ENCODE results near the gene NXNL1. TPM values are rescaled to one million over a fixed set of nuclear protein-coding genes. Genes with fewer than 3 reads are reported as not detected.
"Not testable (repeated sequence)": the region's sequence is repeated elsewhere in the genome, so short reads cannot be mapped to it uniquely, and the experiment has no call there.

NXNL1 gene
- total RNA-seq, 4 donors from 2014 or later = not detected

DNA sequence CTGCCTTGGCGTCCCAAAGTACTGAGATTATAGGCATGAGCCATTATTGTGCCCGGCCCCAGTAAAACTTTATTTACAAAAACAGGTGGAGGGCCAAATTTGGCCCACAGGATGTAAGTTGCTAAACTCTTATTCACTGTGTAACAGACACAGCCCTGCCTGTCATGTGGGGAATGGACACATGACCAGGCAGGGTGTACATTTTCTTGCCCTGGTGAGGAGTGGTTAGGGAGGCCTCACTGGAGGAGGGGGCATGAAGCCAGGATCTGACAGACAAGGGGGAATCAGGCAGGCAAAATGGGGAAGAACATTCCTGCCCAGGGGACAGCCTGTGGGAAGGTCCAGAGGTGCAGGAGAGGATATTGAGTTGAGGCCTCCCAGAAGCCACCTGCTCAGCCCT is 43.3 kb upstream of the NXNL1 start:
- DNase-seq = no peak
- intact Hi-C loops (cut with DNase I) = no loop called here
- no peak for TF ChIP-seq POLR2A (IDR thresholded peaks at IDR 0.05)
- TF ChIP-seq, protein P1, sequence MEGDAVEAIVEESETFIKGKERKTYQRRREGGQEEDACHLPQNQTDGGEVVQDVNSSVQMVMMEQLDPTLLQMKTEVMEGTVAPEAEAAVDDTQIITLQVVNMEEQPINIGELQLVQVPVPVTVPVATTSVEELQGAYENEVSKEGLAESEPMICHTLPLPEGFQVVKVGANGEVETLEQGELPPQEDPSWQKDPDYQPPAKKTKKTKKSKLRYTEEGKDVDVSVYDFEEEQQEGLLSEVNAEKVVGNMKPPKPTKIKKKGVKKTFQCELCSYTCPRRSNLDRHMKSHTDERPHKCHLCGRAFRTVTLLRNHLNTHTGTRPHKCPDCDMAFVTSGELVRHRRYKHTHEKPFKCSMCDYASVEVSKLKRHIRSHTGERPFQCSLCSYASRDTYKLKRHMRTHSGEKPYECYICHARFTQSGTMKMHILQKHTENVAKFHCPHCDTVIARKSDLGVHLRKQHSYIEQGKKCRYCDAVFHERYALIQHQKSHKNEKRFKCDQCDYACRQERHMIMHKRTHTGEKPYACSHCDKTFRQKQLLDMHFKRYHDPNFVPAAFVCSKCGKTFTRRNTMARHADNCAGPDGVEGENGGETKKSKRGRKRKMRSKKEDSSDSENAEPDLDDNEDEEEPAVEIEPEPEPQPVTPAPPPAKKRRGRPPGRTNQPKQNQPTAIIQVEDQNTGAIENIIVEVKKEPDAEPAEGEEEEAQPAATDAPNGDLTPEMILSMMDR (IDR thresholded peaks at IDR 0.05) = no peak
- Histone ChIP-seq H3K9me3 (no peaks in the 10 kb centered on the region), H3K36me3 (peaks cover 0 to 51% (median 7%) of the 10 kb centered on the region in 3 donors), H3K27me3 (no peaks in the 10 kb centered on the region), H3K4me3 (no peak overlapping the region), H3K4me1 (peaks cover 0 to 36% (median under 1%) of the 10 kb centered on the region in 3 donors), H3K27ac (peak overlapping the region in 1 of 4 donors; percentile 7)
- 75 to 91% methylated on average over 1 to 2 of the region's 2 CpGs for WGBS, 2 donors

- intact Hi-C loops (cut with DNase I) = no loop called here
- no peaks in the 10 kb centered on the region for H3K27me3 ChIP-seq
- no peak overlapping the region for H3K4me3 ChIP-seq
- peaks cover 0 to 29% (median 0%) of the 10 kb centered on the region in 3 donors for H3K4me1 ChIP-seq
- H3K36me3 ChIP-seq = peaks cover 0 to 51% (median 7%) of the 10 kb centered on the region in 3 donors
- no peaks in the 10 kb centered on the region for H3K9me3 ChIP-seq
- TF ChIP-seq, protein P1 (IDR thresholded peaks at IDR 0.05) = no peak
- no peak for TF ChIP-seq POLR2A (IDR thresholded peaks at IDR 0.05)
- DNase-seq = no peak
- WGBS, 2 donors = 85 to 87% methylated on average over 3 to 6 of the region's 6 CpGs
- H3K27ac ChIP-seq = no peak overlapping the region
Observed at GRCh38 chr19:17503240-17503639, 42.5 kb upstream of the NXNL1 start.

DNA sequence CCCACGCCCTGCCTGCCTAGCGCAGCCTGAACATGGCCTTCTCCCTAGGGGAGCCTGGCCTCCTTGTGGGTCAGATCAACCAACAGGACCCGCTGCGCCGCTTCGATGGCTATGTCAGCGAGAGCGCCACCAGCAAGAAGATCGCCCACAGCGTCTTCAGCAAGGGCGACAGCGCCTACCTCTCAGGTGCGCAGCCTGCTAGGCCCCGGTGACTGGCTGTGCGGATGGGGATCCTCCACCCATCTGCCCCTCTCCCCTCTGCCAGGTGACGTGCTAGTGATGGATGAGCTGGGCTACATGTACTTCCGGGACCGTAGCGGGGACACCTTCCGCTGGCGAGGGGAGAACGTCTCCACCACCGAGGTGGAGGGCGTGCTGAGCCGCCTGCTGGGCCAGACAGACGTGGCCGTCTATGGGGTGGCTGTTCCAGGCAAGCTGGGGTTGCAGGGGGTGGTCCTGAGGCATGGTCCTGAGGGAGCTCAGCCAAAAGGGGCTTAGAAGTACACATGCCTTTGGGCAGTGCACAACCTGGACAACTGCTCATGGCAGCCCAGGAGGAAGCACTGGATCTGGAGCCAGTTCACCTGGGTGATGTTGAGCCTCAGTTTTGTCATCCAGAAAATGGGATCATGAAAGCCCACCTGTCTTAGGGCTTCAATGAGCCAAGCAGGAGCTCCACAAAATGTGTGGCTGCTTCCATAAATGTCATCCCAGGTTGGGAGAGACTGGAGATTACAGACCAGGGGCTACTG is 39.9 kb upstream of the NXNL1 start:
- peaks cover 0 to 54% (median 13%) of the 10 kb centered on the region in 3 donors for H3K36me3 ChIP-seq
- no peak overlapping the region for H3K4me3 ChIP-seq
- peak overlapping the region in 2 of 4 donors; percentile 53 to 63 for H3K27ac ChIP-seq
- H3K9me3 ChIP-seq = no peaks in the 10 kb centered on the region
- no peak for TF ChIP-seq POLR2A (IDR thresholded peaks at IDR 0.05)
- TF ChIP-seq, protein P1 (IDR thresholded peaks at IDR 0.05) = no peak
- DNase-seq = no peak
- H3K27me3 ChIP-seq = no peaks in the 10 kb centered on the region
- peaks cover 0 to 27% (median 0%) of the 10 kb centered on the region in 3 donors for H3K4me1 ChIP-seq
- 88 to 93% methylated on average over 8 to 12 of the region's 27 CpGs for WGBS, 2 donors
- intact Hi-C loops (cut with DNase I) = no loop called here

- no peaks in the 10 kb centered on the region for H3K27me3 ChIP-seq
- H3K4me3 ChIP-seq = no peak overlapping the region
- peaks cover 0 to 20% (median 0%) of the 10 kb centered on the region in 3 donors for H3K4me1 ChIP-seq
- intact Hi-C loops (cut with DNase I) = no loop called here
- no peaks in the 10 kb centered on the region for H3K9me3 ChIP-seq
- peak overlapping the region in 2 of 4 donors; percentile 53 to 63 for H3K27ac ChIP-seq
- H3K36me3 ChIP-seq = peaks cover 0 to 47% (median 9%) of the 10 kb centered on the region in 3 donors
- no peak for TF ChIP-seq POLR2A (IDR thresholded peaks at IDR 0.05)
- TF ChIP-seq, protein P1 (IDR thresholded peaks at IDR 0.05) = no peak
- no peak for DNase-seq
- 48 to 63% methylated on average over 12 to 15 of the region's 21 CpGs for WGBS, 2 donors
Observed at GRCh38 chr19:17499648-17500446, 39.1 kb upstream of the NXNL1 start.

- H3K9me3 ChIP-seq; intact Hi-C loops (cut with DNase I); DNase-seq; H3K27me3 ChIP-seq; H3K27ac ChIP-seq; H3K4me3 ChIP-seq: not testable (repeated sequence)
- WGBS, 2 donors = 83% methylated on average over 10 to 11 of the region's 12 CpGs
- Histone ChIP-seq H3K36me3 (peaks cover 0 to 38% (median 9%) of the 10 kb centered on the region in 3 donors), H3K4me1 (peaks cover 0 to 20% (median 0%) of the 10 kb centered on the region in 3 donors)
Observed at GRCh38 chr19:17499025-17499424, 38.3 kb upstream of the NXNL1 start.

Measured in esophagus squamous epithelium (tissue), 5 donors.